Tongue (tissue), 2 donors: ENCODE measurements around the gene LAMP5. TPM values are rescaled to one million over a fixed set of nuclear protein-coding genes. Genes with fewer than 3 reads are reported as not detected.

ENCODE experiments used
- DNase-seq: peaks from one replicate; pipeline ENCODE4 v3.0.0-alpha.2; 2015
- total RNA-seq: library from RNA; depleted of rRNA; stranded (reverse); fragments of >200 nt; gene quantifications from one replicate; pipeline ENCODE4 v1.2.3, GENCODE V29; 2014

Gene LAMP5
- total RNA-seq, 1 donor from 2014 or later, result 1.7 TPM

- DNase-seq, result no peak
Measured at GRCh38 chr20:9501473-9501872, 12.9 kb upstream of the LAMP5 start.

GRCh38 chr20:9503526-9504245 lies 10.7 kb upstream of the LAMP5 start:
- DNase-seq, result no peak

GRCh38 chr20:9506280-9506821 lies 8.0 kb upstream of the LAMP5 start:
- DNase-seq, result no peak

- no peak for DNase-seq
Measured at GRCh38 chr20:9506964-9507369, 7.4 kb upstream of the LAMP5 start.

- no peak for DNase-seq
Measured at GRCh38 chr20:9507544-9508239, 6.7 kb upstream of the LAMP5 start.

- DNase-seq, result no peak
Measured at GRCh38 chr20:9508240-9508661, 6.1 kb upstream of the LAMP5 start.

GRCh38 chr20:9508696-9509178 lies 5.7 kb upstream of the LAMP5 start:
- DNase-seq, result no peak

GRCh38 chr20:9509246-9509645 lies 5.1 kb upstream of the LAMP5 start:
- no peak for DNase-seq

GRCh38 chr20:9510911-9511310 lies 3.5 kb upstream of the LAMP5 start:
- DNase-seq, result no peak

GRCh38 chr20:9514072-9514460 lies 324 bp upstream of the LAMP5 start:
- DNase-seq, result no peak

- DNase-seq, result no peak
Measured at GRCh38 chr20:9515214-9515585, 810 bp downstream of the LAMP5 start.

- no peak for DNase-seq
Measured at GRCh38 chr20:9515741-9516233, 1.4 kb downstream of the LAMP5 start.

- DNase-seq, result peak; percentile 18
Measured at GRCh38 chr20:9516234-9516871, 2.0 kb downstream of the LAMP5 start.

GRCh38 chr20:9517297-9518162 lies 3.1 kb downstream of the LAMP5 start:
- DNase-seq, result no peak

GRCh38 chr20:9518576-9519175 lies 4.3 kb downstream of the LAMP5 start:
- no peak for DNase-seq

- DNase-seq, result no peak
Measured at GRCh38 chr20:9520086-9520485, 5.7 kb downstream of the LAMP5 start.

- no peak for DNase-seq
Measured at GRCh38 chr20:9523636-9524035, 9.2 kb downstream of the LAMP5 start.

- no peak for DNase-seq
Measured at GRCh38 chr20:9531581-9531980, 17.2 kb downstream of the LAMP5 start.

- no peak for DNase-seq
Measured at GRCh38 chr20:9532069-9532838, 17.9 kb downstream of the LAMP5 start.

GRCh38 chr20:9534025-9534424 lies 19.6 kb downstream of the LAMP5 start:
- no peak for DNase-seq

- no peak for DNase-seq
Measured at GRCh38 chr20:9535449-9535848, 21.1 kb downstream of the LAMP5 start.
